ENCODE measurements around the gene ORC2.
"Not testable (repeated sequence)": the region's sequence is repeated elsewhere in the genome, so short reads cannot be mapped to it uniquely, and the experiment has no call there.

ORC2 gene

GRCh38 chr2:200963124-200963917, at the start of gene ORC2:
ORC2 (minus strand) TSS chr2:200963660; CDS start chr2:200958123, 5,537 bp downstream.
- DNase-seq, result peak; percentile 98

DNA sequence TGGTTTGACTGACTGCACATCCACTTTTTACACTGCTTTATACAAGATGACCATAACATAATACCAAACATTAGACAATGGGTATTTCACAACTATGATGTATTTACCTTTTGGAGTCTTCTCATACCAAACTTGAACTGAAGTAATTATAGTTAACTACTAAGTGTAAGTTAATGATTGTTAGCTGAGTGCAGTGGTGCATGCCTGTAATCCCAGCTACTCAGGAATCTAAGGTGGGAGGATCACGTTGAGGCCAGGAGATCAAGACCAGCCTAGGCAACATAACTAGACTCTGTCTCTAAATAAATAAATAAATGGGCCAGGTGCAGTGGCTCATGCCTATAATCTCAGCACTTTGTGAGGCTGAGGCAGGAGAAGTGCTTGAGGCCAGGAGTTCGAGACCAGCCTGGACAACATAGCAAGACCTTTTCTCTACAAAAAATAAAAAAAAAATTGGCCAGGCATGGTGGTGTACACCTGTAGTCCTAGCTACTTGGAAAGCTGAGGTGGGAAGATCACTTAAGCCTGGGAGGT, 44.9 kb upstream of the ORC2 start:
- no peak for DNase-seq

DNA sequence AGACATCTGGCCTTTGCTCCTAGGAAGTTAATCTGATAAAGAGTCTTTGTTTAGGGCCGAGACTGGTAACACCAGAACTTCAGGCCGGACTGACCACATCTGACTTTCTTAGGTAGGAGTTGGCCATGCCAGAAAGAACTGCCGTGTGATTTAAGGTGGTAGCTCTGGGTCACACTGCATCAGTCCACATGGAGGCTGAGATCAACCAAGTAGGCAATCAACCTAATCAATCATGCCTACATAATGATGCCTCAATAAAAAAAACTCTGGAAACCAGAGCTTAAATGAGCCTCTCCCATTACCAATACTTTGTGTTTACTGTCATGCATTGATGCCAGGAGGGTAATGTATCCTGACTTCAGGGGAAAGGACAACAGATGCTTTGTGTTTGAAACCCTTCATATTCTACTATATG, 44.1 kb upstream of the ORC2 start:
- no peak for DNase-seq

GRCh38 chr2:201006704-201007103, 43.2 kb upstream of the ORC2 start:
- no peak for DNase-seq

- no peak for DNase-seq
Measured at GRCh38 chr2:201004370-201004769, 40.9 kb upstream of the ORC2 start.

- DNase-seq, result no peak
Measured at GRCh38 chr2:200993097-200993496, 29.6 kb upstream of the ORC2 start.

GRCh38 chr2:200987137-200987536, 23.7 kb upstream of the ORC2 start:
- DNase-seq, result no peak

GRCh38 chr2:200985799-200986198, 22.3 kb upstream of the ORC2 start:
- DNase-seq, result no peak

GRCh38 chr2:200976710-200977109, 13.2 kb upstream of the ORC2 start:
- DNase-seq, result no peak

GRCh38 chr2:200975672-200976071, 12.2 kb upstream of the ORC2 start:
- DNase-seq, result no peak

DNA sequence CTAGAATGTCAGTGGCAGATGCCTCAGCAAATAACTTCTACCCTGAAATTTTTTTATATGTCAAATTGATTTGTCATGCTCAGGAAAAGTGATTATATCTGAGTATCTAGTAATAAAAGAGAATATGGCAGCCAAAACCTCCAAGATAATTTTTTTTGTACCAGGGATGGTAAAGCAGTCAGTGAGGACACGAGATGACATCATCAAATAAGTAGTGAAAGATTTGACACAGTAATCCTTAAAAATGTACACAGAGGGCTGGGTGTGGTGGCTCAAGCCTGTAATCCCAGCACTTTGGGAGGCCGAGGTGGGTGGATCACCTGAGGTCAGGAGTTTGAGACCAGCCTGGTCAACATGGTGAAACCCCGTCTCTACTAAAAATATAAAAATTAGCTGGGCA, 6.6 kb upstream of the ORC2 start:
- DNase-seq, result not testable (repeated sequence)

- no peak for DNase-seq
Measured at GRCh38 chr2:200968735-200969134, 5.3 kb upstream of the ORC2 start.

DNA sequence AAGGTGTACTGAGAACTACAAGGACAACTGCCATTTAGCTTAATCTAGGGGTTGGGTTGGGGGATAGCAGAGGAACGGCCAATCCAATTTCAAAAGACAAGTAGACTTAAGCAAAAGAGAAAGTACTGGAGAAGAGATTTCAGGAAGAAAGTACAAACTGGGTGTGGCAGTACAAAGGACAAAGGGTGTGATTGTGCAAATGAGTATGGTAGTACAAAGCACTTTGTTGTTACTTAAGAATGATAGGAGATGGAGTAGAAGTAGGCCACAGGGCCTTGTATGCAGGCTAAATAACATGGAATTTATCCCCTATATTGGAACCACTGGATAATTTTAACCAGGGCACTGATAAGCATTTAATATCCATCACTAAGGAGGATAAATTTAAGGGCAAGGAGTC, 4.7 kb upstream of the ORC2 start:
- DNase-seq, result no peak

DNA sequence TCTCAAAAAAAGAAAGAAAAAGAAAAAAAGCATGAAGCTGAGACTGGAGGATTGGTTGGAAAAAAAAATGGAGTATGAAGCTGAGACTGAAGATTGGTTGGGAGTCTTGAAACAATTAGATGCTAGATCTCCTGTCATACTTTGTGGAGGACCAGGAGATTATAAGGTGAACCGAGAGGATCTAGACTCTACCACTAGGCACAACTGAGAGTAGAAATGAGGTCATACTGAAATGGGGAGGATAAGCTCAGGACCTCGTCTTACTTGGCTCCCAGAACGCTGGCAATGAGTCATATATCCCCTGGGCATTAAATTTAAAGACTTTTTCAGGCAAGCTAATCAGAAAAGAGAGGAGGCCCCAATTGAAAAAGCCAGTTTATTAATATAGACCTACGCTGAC, 3.3 kb upstream of the ORC2 start:
- DNase-seq, result no peak

- no peak for DNase-seq
Measured at GRCh38 chr2:200964498-200964897, 1.0 kb upstream of the ORC2 start.

DNA sequence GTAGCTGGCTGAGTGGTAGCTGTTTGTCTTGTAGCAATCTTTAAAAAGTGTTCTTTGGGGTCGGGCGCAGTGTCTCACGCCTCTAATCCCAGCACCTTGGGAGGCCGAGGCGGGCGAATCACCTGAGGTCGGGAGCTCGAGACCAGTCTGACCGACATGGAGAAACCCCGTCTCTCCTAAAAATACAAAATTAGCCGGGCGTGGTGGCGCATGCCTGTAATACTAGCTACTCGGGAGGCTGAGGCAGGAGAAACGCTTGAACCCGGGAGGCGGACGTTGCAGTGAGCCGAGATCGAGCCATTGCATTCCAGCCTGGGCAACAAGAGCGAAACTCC, 425 bp upstream of the ORC2 start:
- not testable (repeated sequence) for DNase-seq

DNA sequence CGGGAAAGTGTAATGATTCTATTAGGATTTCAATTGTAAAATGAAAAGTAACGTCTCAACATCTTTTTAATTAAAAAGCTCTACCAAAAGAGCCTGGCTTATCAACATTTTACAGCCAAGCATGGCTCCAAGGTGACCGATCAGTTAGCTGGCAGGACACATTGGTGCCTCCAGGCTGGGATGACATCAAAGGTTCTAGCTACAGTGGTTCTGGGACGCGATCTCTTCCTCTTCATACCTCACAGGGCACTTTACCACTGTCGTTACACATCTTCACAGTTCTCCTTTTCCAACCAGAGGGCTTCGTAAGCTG, 693 bp downstream of the ORC2 start:
- no peak for DNase-seq

- no peak for DNase-seq
Measured at GRCh38 chr2:200961674-200962073, 1.8 kb downstream of the ORC2 start.

DNA sequence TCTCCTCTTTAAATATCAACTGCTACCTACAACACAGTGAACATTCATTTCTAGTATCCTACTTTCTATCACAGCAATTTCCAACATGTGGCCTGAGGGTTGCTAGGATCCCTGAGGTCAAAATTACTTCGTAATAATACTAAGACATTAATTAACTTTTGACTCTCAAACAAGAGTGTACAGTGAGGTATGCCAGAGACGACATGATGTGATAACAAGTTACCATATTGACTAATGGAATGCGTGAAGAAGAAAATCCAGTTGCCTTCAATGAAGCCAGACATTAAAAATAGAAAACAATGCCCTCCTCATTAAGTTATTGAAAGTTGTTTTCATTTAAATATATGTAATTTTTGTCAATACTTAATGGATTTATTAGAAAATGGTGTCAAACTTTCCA, 13.1 kb downstream of the ORC2 start:
- no peak for DNase-seq

DNA sequence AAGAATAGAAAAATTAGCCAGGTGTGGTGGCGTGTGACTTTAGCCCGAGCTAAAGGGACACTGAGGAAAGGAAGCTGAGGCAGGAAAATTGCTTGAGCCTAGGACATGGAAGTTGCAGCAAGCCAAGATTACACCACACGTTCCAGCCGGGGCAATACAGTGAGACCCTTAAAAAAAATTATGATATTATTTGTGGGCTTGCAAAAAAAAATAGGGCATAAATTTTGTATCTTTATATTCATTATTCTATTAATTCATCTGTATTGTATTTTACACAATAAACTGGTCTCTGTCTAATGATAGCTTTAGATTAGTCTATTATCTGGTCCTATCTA, 18.1 kb downstream of the ORC2 start:
- no peak for DNase-seq

DNA sequence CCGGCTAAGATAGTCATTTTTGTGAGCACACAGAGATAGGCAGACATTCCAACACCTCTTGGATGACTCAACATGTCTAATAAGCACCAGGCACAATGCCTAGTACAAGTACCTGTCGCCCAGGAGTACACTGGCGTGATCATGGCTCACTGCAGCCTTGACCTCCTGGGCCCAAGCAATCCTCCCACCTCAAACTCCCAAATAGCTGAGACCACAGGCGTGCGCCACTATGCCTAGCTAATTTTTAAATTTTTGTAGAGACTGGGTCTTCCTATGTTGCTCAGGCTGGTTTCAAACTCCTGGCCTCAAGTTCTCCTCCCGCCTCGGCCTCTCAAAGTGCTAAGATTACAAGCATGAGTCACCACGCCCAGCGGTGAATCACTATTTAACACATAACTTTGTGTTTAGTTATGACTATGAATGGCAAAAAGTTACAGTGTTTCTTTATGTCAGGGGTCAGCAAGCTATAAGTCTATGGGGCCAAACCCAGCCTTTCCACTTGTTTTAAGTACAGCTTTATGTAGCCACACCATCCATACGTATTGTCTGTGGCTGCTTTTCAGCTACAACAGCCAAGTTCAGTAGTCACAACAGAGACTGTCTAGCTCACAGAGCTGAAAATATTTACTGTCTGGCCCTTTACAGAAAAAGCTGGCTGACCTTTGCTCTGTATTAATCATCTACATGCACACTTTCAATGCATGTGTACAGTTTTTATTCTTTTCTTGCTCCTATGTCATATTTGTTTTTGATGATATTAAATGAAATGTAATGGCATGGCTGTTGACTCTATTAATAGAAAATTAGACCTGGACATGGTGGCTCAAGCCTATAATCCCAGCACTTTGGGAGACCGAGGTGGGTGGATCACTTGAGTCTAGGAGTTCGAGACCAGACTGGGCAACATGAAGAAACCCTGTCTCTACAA, 18.7 kb downstream of the ORC2 start:
- DNase-seq, result peak; percentile 71

DNA sequence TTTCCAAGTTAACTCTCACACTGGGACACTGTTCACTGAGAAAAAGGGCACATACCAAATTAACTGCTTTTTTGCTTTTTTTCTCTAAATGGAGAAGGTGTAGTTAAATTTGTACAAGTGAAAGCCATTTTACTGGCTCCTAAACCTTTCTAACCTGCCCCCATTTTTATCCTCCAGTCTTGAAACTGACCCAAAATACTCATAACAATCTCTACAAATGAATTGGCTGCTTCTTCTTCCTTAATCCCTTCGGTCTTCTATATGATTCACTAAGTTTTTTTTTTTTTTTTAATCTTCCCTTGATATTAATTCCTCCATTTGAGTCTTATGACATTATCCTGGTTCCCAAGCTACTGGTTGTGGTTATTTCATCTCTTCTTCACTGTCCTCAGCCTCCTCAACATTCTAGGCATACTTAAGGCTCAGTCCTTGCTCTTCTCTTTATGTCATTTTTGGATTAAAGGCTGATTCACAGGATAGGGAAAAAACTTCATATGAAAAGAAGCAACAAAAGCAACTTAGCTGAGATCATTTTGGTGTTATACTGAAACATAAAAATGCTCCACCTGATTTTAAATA, 19.8 kb downstream of the ORC2 start:
- no peak for DNase-seq

GRCh38 chr2:200939832-200940231, 23.6 kb downstream of the ORC2 start:
- DNase-seq, result no peak

Data from activated CD8-positive, alpha-beta memory T cell treated with anti-CD3 and anti-CD28 coated beads for 24 hours (primary cell).